H1 (cell line): ENCODE results near the gene FUT6. TPM values are rescaled to one million over a fixed set of nuclear protein-coding genes. Genes with fewer than 3 reads are reported as not detected.

Experiments used
- CTCF ChIA-PET: fragments of 300-600 bp; sonication (Branson Sonifier 250); formaldehyde crosslinking; loops from one replicate; lab custom pipeline; 2021; ENCODE audit not compliant: partially characterized antibody; lab: Charles Lee
- POLR2A ChIA-PET: fragments of 300-600 bp; sonication (Branson Sonifier 250); formaldehyde crosslinking; loops from one replicate; lab custom pipeline; 2021; ENCODE audit warnings: inconsistent platforms; ENCODE audit not compliant: partially characterized antibody; lab: Charles Lee
- DNase-seq, 2 experiments: peaks; one replicate each; pipeline versions ENCODE4 v3.0.0 to v3.0.0-alpha.2; 2010 to 2022; ENCODE audit warnings: low spot score in 2 of 2, low read depth in 1 of 2, mixed read lengths in 1 of 2
- FAIRE-seq: peaks from 2 replicates; lab custom pipeline; 2011; peaks lifted over from hg19 to GRCh38; lab: Jason Lieb, UNC
- H2AFZ ChIP-seq: 2 replicates; pipeline ENCODE4 v1.8.1; 2012; ENCODE audit warnings: low read length, inconsistent platforms
- H2AK5ac ChIP-seq: 2 replicates; pipeline ENCODE4 v1.6.1; 2013; ENCODE audit warnings: low read depth, low read length
- H2BK120ac ChIP-seq: replicated peaks from 2 replicates; pipeline ENCODE3; 2013; ENCODE audit warnings: low read depth, low read length, inconsistent platforms
- H2BK12ac ChIP-seq: 2 replicates; pipeline ENCODE4 v1.6.1; 2013; ENCODE audit warnings: low read depth, low read length
- H2BK15ac ChIP-seq: 2 replicates; pipeline ENCODE4 v1.6.1; 2013; ENCODE audit warnings: low read length
- H2BK20ac ChIP-seq: 2 replicates; pipeline ENCODE4 v1.6.1; 2013; ENCODE audit warnings: low read length
- H2BK5ac ChIP-seq: 2 replicates; pipeline ENCODE4 v1.6.1; 2013; ENCODE audit warnings: low read depth, low read length
- H3K14ac ChIP-seq: 2 replicates; pipeline ENCODE4 v1.6.1; 2013; ENCODE audit warnings: inconsistent platforms; ENCODE audit not compliant: insufficient read length
- H3K18ac ChIP-seq: 2 replicates; pipeline ENCODE4 v1.6.1; 2013; ENCODE audit warnings: low read length; ENCODE audit errors: extremely low read depth
- H3K23ac ChIP-seq: 2 replicates; pipeline ENCODE4 v1.6.1; 2013; ENCODE audit warnings: inconsistent platforms; ENCODE audit not compliant: insufficient read length
- H3K23me2 ChIP-seq: 2 replicates; pipeline ENCODE4 v1.6.1; 2013; ENCODE audit warnings: low read depth, low read length
- H3K27ac ChIP-seq: 2 replicates; pipeline ENCODE4 v1.6.1; 2011; ENCODE audit warnings: low read depth, low read length, inconsistent platforms
- H3K27me3 ChIP-seq, 4 experiments: replicated peaks in 1 of 4; 1 replicate in 1 of 4; 2 replicates in 3 of 4; pipeline versions ENCODE4 v1.6.1 to v1.8.1; 2011 to 2013; ENCODE audit warnings: low read length in 3 of 4, mild to moderate bottlenecking in 3 of 4, inconsistent platforms in 2 of 4, mixed read lengths in 2 of 4, moderate library complexity in 1 of 4; ENCODE audit not compliant: control insufficient read depth in 3 of 4, insufficient read depth in 3 of 4; ENCODE audit errors: extremely low read depth in 1 of 4
- H3K36me3 ChIP-seq, 4 experiments: 2 replicates each; pipeline versions ENCODE4 v1.6.1 to v1.8.1; 2011 to 2013; ENCODE audit warnings: mild to moderate bottlenecking in 4 of 4, low read length in 3 of 4, moderate library complexity in 2 of 4, control low read depth in 1 of 4, inconsistent platforms in 1 of 4; ENCODE audit not compliant: insufficient read depth in 4 of 4, control insufficient read depth in 2 of 4
- H3K4ac ChIP-seq: replicated peaks from 2 replicates; pipeline ENCODE3; 2013; ENCODE audit warnings: low read length, low read depth, mixed read lengths, inconsistent platforms; ENCODE audit not compliant: insufficient read length
- H3K4me1 ChIP-seq, 4 experiments: replicated peaks in 1 of 4; 1 replicate in 1 of 4; 2 replicates in 3 of 4; pipeline versions ENCODE4 v1.6.1 to v1.8.1; 2011 to 2013; ENCODE audit warnings: low read length in 3 of 4, inconsistent platforms in 2 of 4, mixed read lengths in 1 of 4; ENCODE audit not compliant: insufficient read depth in 4 of 4, control insufficient read depth in 3 of 4
- H3K4me2 ChIP-seq, 2 experiments: 2 replicates each; pipeline versions ENCODE4 v1.6.1 to v1.8.1; 2011 to 2013; ENCODE audit warnings: low read depth in 2 of 2, low read length in 2 of 2, control low read depth in 1 of 2, inconsistent platforms in 1 of 2, mild to moderate bottlenecking in 1 of 2; ENCODE audit not compliant: insufficient read depth in 1 of 2
- H3K4me3 ChIP-seq, 4 experiments: fragments of 200-600, 300-600 bp in 1 of 4; sonication (generic), shearing (Covaris generic), sonication (Bioruptor Twin) in 1 of 4; 2 replicates each; pipeline versions ENCODE4 v1.5.1 to v1.8.1; 2011 to 2016; ENCODE audit warnings: low read length in 4 of 4, low read depth in 3 of 4, control low read depth in 2 of 4, inconsistent platforms in 2 of 4, mild to moderate bottlenecking in 2 of 4, mixed read lengths in 1 of 4, moderate library complexity in 1 of 4; ENCODE audit not compliant: insufficient read depth in 2 of 4; ENCODE audit errors: extremely low read depth in 1 of 4
- H3K56ac ChIP-seq: replicated peaks from 2 replicates; pipeline ENCODE3; 2013; ENCODE audit warnings: low read depth, mild to moderate bottlenecking, mixed read lengths, low read length, inconsistent platforms; ENCODE audit not compliant: insufficient read length
- H3K79me1 ChIP-seq: 2 replicates; pipeline ENCODE4 v1.6.1; 2013; ENCODE audit warnings: low read depth, low read length, control low read depth
- H3K79me2 ChIP-seq, 2 experiments: 2 replicates each; pipeline versions ENCODE4 v1.6.1 to v1.8.1; 2012 to 2013; ENCODE audit warnings: low read length in 2 of 2, mild to moderate bottlenecking in 2 of 2, inconsistent platforms in 1 of 2; ENCODE audit not compliant: insufficient read depth in 2 of 2, control insufficient read depth in 1 of 2
- H3K9ac ChIP-seq, 4 experiments: replicated peaks in 1 of 4; 1 replicate in 1 of 4; 2 replicates in 3 of 4; pipeline versions ENCODE4 v1.6.1 to v1.8.1; 2011 to 2013; ENCODE audit warnings: low read depth in 3 of 4, low read length in 3 of 4, control low read depth in 2 of 4, mild to moderate bottlenecking in 2 of 4, moderate library complexity in 2 of 4, inconsistent platforms in 1 of 4; ENCODE audit errors: extremely low read depth in 1 of 4
- H3K9me3 ChIP-seq, 2 experiments: 2 replicates each; pipeline versions ENCODE4 v1.6.1 to v1.8.1; 2012 to 2013; ENCODE audit warnings: mild to moderate bottlenecking in 2 of 2, moderate library complexity in 2 of 2, control low read depth in 1 of 2, inconsistent platforms in 1 of 2, low read depth in 1 of 2, low read length in 1 of 2, mixed read lengths in 1 of 2; ENCODE audit not compliant: insufficient read depth in 2 of 2
- H4K20me1 ChIP-seq, 2 experiments: replicated peaks in 1 of 2; 2 replicates each; pipeline versions ENCODE3 to v1.8.1; 2011 to 2013; ENCODE audit warnings: inconsistent platforms in 2 of 2, low read length in 2 of 2, mild to moderate bottlenecking in 1 of 2; ENCODE audit not compliant: insufficient read depth in 2 of 2, control insufficient read depth in 1 of 2
- H4K5ac ChIP-seq: 2 replicates; pipeline ENCODE4 v1.6.1; 2013; ENCODE audit warnings: low read length, low read depth, mixed read lengths, inconsistent platforms; ENCODE audit not compliant: insufficient read length
- H4K8ac ChIP-seq: 2 replicates; pipeline ENCODE4 v1.8.0; 2013; ENCODE audit warnings: mild to moderate bottlenecking, moderate library complexity, low read length, inconsistent platforms; ENCODE audit not compliant: insufficient read depth; ENCODE audit errors: extremely low read depth
- H4K91ac ChIP-seq: replicated peaks from 2 replicates; pipeline ENCODE3; 2013; ENCODE audit warnings: low read length, mixed read lengths, inconsistent platforms; ENCODE audit not compliant: insufficient read length
- CHD2 ChIP-seq: IDR thresholded peaks from 2 replicates; pipeline ENCODE4 v1.6.1; 2012; ENCODE audit warnings: low read length, improper control_type of control experiment
- CTBP2 ChIP-seq: IDR thresholded peaks from 2 replicates; pipeline ENCODE4 v1.7.0; 2011; ENCODE audit warnings: borderline replicate concordance, mild to moderate bottlenecking, moderate library complexity, mixed read lengths, low read length; ENCODE audit not compliant: insufficient read depth, insufficient read length
- EP300 ChIP-seq, 2 experiments: IDR thresholded peaks; 1 replicate in 1 of 2; 2 replicates in 1 of 2; pipeline ENCODE4 v1.6.1; 2011 to 2012; ENCODE audit warnings: low read depth in 2 of 2, low read length in 2 of 2, mild to moderate bottlenecking in 2 of 2, borderline replicate concordance in 1 of 2, inconsistent platforms in 1 of 2, moderate library complexity in 1 of 2
- NRF1 ChIP-seq: IDR thresholded peaks from 2 replicates; pipeline ENCODE4 v1.6.1; 2011; ENCODE audit warnings: mild to moderate bottlenecking, low read depth, low read length, improper control_type of control experiment
- PHF8 ChIP-seq: fragments of 200-600 bp; sonication (generic); conservative IDR thresholded peaks from 2 replicates; pipeline ENCODE4 v1.7.1; 2012; ENCODE audit warnings: low read depth, mild to moderate bottlenecking, inconsistent platforms, low read length, moderate library complexity
- RBBP5 ChIP-seq: IDR thresholded peaks from 2 replicates; pipeline ENCODE4 v1.7.1; 2012; ENCODE audit warnings: low read depth, mild to moderate bottlenecking, inconsistent platforms, low read length, moderate library complexity, borderline replicate concordance
- TAF1 ChIP-seq: IDR thresholded peaks from 2 replicates; pipeline ENCODE4 v1.6.1; 2011; ENCODE audit warnings: mild to moderate bottlenecking, low read depth, low read length
- TCF12 ChIP-seq: IDR thresholded peaks from 2 replicates; pipeline ENCODE4 v1.6.1; 2011; ENCODE audit warnings: low read depth, mild to moderate bottlenecking, low read length
- WGBS, 2 experiments: shearing (Covaris generic) in 1 of 2; methylation state at CpG; one replicate each; pipeline versions ENCODE4 v1.1.6 to v1.1.7; 2013 to 2015; ENCODE audit warnings: low lambda C conversion rate in 2 of 2, mixed read lengths in 2 of 2, inconsistent platforms in 1 of 2, low coverage in 1 of 2, missing lambda C conversion rate in 1 of 2; ENCODE audit not compliant: insufficient replicate concordance in 2 of 2, insufficient coverage in 1 of 2, insufficient read length in 1 of 2; ENCODE audit errors: extremely low coverage in 1 of 2, missing lambda C conversion rate in 1 of 2; 5-methylcytosine and 5-hydroxymethylcytosine counted together
- polyA plus RNA-seq, 7 experiments: library from polyadenylated mRNA; depleted of rRNA in 3 of 7; stranded (reverse) in 5 of 7; unstranded in 2 of 7; fragments of >200 nt in 5 of 7; fragments of 200-250 nt in 2 of 7; gene quantifications; 1 replicate in 5 of 7; 2 replicates in 1 of 7; 4 replicates in 1 of 7; pipeline versions ENCODE4 v1.2.1 to v1.2.3, GENCODE V29; 2011 to 2013; ENCODE audit warnings: missing spikeins in 2 of 7, mixed read lengths in 2 of 7
- total RNA-seq: library from RNA; stranded (reverse); fragmentation: NEBNext Ultra II Directional; extraction: Animal tissue kit (Norgen Biotek cat#: 25700); gene quantifications from 2 replicates; pipeline ENCODE4 v1.2.1, GENCODE V29; 2021
- TF ChIP-seq, protein P1 (sequence below): IDR thresholded peaks from 2 replicates; pipeline ENCODE4 v1.6.1; 2012; ENCODE audit warnings: inconsistent platforms
- TF ChIP-seq, protein P2 (sequence below): IDR thresholded peaks from 2 replicates; pipeline ENCODE4 v1.6.1; 2011; ENCODE audit warnings: low read length, improper control_type of control experiment

FUT6 gene
- total and polyA plus RNA-seq, 2 of the 8 experiments (the other 6 are each of a cell fraction or from before 2014, with no cell fraction given): not detected

DNA sequence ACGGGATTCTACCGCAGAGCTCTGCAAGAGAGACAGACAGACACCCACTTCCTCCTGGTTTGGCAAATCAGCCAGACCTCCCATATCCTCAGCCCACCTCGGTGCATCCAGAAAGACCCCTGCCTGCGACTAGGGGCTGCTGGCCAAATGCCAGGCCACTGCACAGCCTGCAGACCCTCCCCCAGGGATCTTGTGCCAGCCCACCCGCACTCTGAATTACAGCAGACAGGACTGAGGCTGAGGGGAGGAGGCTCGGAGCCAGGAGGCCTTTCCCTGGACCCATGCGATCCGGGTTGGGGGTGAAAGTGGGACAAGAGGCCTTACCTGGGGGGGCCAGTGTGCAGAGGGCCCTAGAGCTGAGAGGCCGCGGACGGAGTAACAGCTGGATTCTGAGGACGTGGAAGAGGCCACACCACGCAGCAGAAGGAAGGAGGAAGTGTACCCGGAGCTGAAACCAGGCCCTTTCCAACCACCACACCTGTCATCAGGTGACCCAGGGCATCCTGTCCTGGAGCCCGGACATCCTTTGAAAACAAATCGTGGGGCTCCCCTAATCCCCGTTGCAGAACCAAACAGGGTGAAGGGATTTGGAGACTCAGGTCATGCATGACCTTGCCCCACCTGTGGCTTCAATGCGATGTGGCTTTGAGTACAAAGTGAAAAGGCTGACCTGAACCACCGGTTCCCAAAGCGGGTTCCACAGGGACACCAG lies 993 bp downstream of the FUT6 start:
- DNase-seq (no peak), FAIRE-seq (no peak)
- Histone ChIP-seq H3K4me1 (no peaks in the 10 kb centered on the region; a peak in 1 of 7 replicates), H3K27ac (no peak overlapping the region), H4K20me1 (no peaks in the 10 kb centered on the region), H3K9me3 (no peaks in the 10 kb centered on the region), H3K4me2 (no peak overlapping the region), H3K23me2 (no peaks in the 10 kb centered on the region), H2BK20ac (no peak overlapping the region), H4K8ac (0 out of 2 replicates have a peak overlapping the region, but pooled peaks have one; percentile 23), H3K4me3 (no peak overlapping the region), H3K18ac (no peak overlapping the region), H2BK120ac (no peak overlapping the region), H2AFZ (no peak overlapping the region), H2BK12ac (no peak overlapping the region), H2AK5ac (no peak overlapping the region), H4K91ac (no peak overlapping the region), H3K56ac (no peak overlapping the region), H2BK15ac (no peak overlapping the region), H3K79me2 (no peaks in the 10 kb centered on the region), H3K4ac (no peak overlapping the region), H2BK5ac (no peak overlapping the region), H3K23ac (no peak overlapping the region), H3K36me3 (no peaks in the 10 kb centered on the region), H3K79me1 (no peaks in the 10 kb centered on the region), H3K14ac (no peak overlapping the region), H3K27me3 (peaks cover 0 to 3% (median 0%) of the 10 kb centered on the region in 4 experiments; a peak in 3 of 7 replicates), H4K5ac (no peak overlapping the region), H3K9ac (no peak overlapping the region)
- WGBS, 2 experiments: 91% methylated on average over 17 of the region's 20 CpGs; no CpG with 5 or more reads in 1 of the 2 experiments
- POLR2A ChIA-PET: interaction anchor here (3.0 kb wide), 1 partner anchor 10 kb away, joined by 16 read pairs; no protein-coding TSS in a partner anchor
- CTCF ChIA-PET: interaction anchor here (2.8 kb wide), 1 partner anchor 34 kb away, joined by 6 read pairs; no protein-coding TSS in a partner anchor
- TF ChIP-seq, protein P1, sequence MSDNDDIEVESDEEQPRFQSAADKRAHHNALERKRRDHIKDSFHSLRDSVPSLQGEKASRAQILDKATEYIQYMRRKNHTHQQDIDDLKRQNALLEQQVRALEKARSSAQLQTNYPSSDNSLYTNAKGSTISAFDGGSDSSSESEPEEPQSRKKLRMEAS: no peak
- no peak for TF ChIP-seq RBBP5
- TF ChIP-seq, protein P2, sequence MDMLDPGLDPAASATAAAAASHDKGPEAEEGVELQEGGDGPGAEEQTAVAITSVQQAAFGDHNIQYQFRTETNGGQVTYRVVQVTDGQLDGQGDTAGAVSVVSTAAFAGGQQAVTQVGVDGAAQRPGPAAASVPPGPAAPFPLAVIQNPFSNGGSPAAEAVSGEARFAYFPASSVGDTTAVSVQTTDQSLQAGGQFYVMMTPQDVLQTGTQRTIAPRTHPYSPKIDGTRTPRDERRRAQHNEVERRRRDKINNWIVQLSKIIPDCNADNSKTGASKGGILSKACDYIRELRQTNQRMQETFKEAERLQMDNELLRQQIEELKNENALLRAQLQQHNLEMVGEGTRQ: no peak
- TF ChIP-seq NRF1: no peak
- no peak for TF ChIP-seq EP300 (IDR thresholded peaks at IDR 0.05; ENCODE audit: borderline replicate concordance in 1 of 2, low read depth in 2 of 2, low read length in 2 of 2)
- TF ChIP-seq CTBP2: no peak
- TF ChIP-seq TCF12: no peak
- no peak for TF ChIP-seq CHD2
- TF ChIP-seq PHF8: no peak
- no peak for TF ChIP-seq TAF1
